Type B pancreatic cell (in vitro differentiated cells): ENCODE data around the gene FAHD2A. TPM values are rescaled to one million over a fixed set of nuclear protein-coding genes. Genes with fewer than 3 reads are reported as not detected.

Experiments
- DNase-seq: peaks from one replicate; pipeline ENCODE4 v3.0.0; 2021; ENCODE audit warnings: mixed read lengths; ENCODE audit not compliant: unreplicated experiment; ENCODE audit errors: extremely low spot score
- H3K27ac Mint-ChIP-seq: 2 replicates; pipeline ENCODE4 v1.8.0; 2021; ENCODE audit warnings: mild to moderate bottlenecking, mixed read lengths
- H3K27me3 Mint-ChIP-seq: 2 replicates; pipeline ENCODE4 v1.8.0; 2021; ENCODE audit warnings: mixed read lengths
- H3K36me3 Mint-ChIP-seq: 2 replicates; pipeline ENCODE4 v1.8.0; 2021; ENCODE audit warnings: mixed read lengths
- H3K4me1 Mint-ChIP-seq: one replicate; pipeline ENCODE4 v1.8.0; 2021; ENCODE audit warnings: mixed read lengths; ENCODE audit not compliant: unreplicated experiment
- H3K4me3 Mint-ChIP-seq: 2 replicates; pipeline ENCODE4 v1.8.0; 2021; ENCODE audit warnings: mild to moderate bottlenecking, mixed read lengths
- H3K9me3 Mint-ChIP-seq: 2 replicates; pipeline ENCODE4 v1.8.0; 2021; ENCODE audit warnings: mixed read lengths
- CTCF ChIP-seq: fragments of 200-600 bp; sonication (generic); conservative IDR thresholded peaks from 2 replicates; pipeline ENCODE4 v1.5.0; 2021; ENCODE audit warnings: antibody characterized with exemption, mild to moderate bottlenecking
- total RNA-seq: library from RNA; stranded (reverse); gene quantifications from 2 replicates; pipeline ENCODE4 v1.2.1, GENCODE V29; 2021; ENCODE audit warnings: low replicate concordance

FAHD2A gene
- total RNA-seq, 1 donor from 2014 or later, result 39.2 TPM

DNA sequence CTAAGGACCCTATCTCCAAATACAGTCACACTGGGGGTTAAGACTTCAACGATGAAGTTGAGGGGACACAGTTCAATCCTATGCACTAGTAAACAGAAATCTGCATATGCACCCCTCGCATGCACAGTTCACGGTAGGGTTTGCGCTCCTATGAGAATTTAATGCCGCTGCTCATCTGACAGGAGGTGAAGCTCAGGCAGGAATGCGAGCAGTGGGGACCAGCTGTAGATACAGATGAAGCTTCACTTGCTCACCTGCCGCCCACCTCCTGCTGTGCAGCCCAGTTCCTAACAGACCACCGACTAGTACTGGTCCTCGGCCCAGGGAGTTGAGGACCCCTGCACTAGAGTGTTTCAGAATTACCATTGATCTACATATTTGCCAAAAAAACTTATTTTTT is 40.0 kb upstream of the FAHD2A start:
- TF ChIP-seq CTCF, result no peak
- H3K27me3 Mint-ChIP-seq, result peaks cover 31% of the 10 kb centered on the region

GRCh38 chr2:95366514-95366913 is 36.0 kb upstream of the FAHD2A start:
- no peaks in the 10 kb centered on the region for H3K9me3 Mint-ChIP-seq
- H3K27ac Mint-ChIP-seq, result no peak overlapping the region
- no peaks in the 10 kb centered on the region for H3K36me3 Mint-ChIP-seq
- H3K4me1 Mint-ChIP-seq, result no peaks in the 10 kb centered on the region
- H3K27me3 Mint-ChIP-seq, result peaks cover 37% of the 10 kb centered on the region
- DNase-seq, result no peak
- H3K4me3 Mint-ChIP-seq, result no peak overlapping the region
- no peak for TF ChIP-seq CTCF

More for the DNA sequence above, 40.0 kb upstream of the FAHD2A start:
- Mint-ChIP-seq H3K4me1 (no peaks in the 10 kb centered on the region), H3K27ac (no peak overlapping the region), H3K9me3 (no peaks in the 10 kb centered on the region), H3K36me3 (no peaks in the 10 kb centered on the region), H3K4me3 (no peak overlapping the region)
- DNase-seq, result peak; percentile 47

DNA sequence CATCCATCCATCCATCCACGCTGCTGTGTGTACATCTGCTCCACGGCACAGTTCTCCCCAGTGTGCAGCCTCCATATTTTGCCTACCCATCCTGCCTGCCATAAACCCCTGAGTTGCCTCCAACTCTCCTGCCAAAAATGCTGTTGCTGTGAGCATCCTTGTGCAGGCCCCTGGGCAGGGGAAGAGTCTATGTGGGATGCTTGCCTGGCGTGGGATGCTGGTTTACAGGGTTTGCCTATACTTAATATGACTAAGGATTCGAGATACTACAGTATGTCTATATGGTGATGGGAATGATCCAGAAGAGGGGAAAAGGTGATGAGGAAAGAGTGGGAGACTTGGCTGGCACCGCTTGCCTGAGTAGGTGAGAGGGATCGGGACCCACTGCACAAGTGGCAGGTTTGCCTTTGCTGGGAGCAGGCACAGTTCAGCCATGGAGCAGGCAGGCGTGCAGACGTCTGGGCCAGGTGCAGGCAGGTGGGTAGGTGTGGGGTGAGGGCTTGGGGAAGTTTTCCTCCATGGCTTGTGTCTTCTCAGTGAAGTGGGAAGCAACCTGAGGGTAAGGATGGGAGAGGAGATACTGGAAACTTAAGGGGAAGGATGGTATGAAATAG is 30.2 kb upstream of the FAHD2A start:
- H3K36me3 Mint-ChIP-seq, result no peaks in the 10 kb centered on the region
- H3K9me3 Mint-ChIP-seq, result no peaks in the 10 kb centered on the region
- no peak overlapping the region for H3K27ac Mint-ChIP-seq
- peak; percentile 36 for DNase-seq
- no peaks in the 10 kb centered on the region for H3K4me1 Mint-ChIP-seq
- H3K27me3 Mint-ChIP-seq, result peaks cover 32% of the 10 kb centered on the region
- H3K4me3 Mint-ChIP-seq, result no peak overlapping the region
- TF ChIP-seq CTCF, result no peak

GRCh38 chr2:95372845-95373244 is 29.7 kb upstream of the FAHD2A start:
- no peak for TF ChIP-seq CTCF
- Mint-ChIP-seq H3K4me3 (no peak overlapping the region), H3K4me1 (no peaks in the 10 kb centered on the region), H3K27me3 (peaks cover 32% of the 10 kb centered on the region), H3K36me3 (no peaks in the 10 kb centered on the region), H3K27ac (no peak overlapping the region), H3K9me3 (no peaks in the 10 kb centered on the region)
- peak; percentile 51 for DNase-seq

DNA sequence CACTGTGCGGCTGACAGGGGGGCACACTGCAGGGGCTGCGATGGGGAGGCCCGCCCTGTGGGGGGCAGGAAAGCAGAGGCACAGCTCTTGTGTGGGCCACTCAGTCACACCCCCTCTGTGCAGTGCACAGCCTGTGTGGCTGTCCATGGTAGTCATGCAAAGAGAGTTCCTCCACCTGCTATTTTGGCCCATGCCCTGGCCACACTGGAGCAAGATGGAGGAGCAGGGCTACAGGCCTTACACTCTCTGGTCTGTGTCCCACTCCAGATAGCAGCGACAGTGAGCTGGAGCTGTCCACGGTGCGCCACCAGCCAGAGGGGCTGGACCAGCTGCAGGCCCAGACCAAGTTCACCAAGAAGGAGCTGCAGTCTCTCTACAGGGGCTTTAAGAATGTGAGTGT is 28.5 kb upstream of the FAHD2A start:
- Mint-ChIP-seq H3K9me3 (no peaks in the 10 kb centered on the region), H3K4me1 (no peaks in the 10 kb centered on the region), H3K4me3 (no peak overlapping the region), H3K27ac (no peak overlapping the region), H3K27me3 (peaks cover 21% of the 10 kb centered on the region), H3K36me3 (no peaks in the 10 kb centered on the region)
- DNase-seq, result no peak
- no peak for TF ChIP-seq CTCF
